HG03095 (cell line): ENCODE results near the gene ENTPD8.

Experiments used
- ATAC-seq: cut with Tn5 transposase; IDR thresholded peaks from one replicate; pipeline ENCODE4 v1.9.1; 2021; ENCODE audit warnings: moderate library complexity; ENCODE audit not compliant: unreplicated experiment

Gene ENTPD8

DNA sequence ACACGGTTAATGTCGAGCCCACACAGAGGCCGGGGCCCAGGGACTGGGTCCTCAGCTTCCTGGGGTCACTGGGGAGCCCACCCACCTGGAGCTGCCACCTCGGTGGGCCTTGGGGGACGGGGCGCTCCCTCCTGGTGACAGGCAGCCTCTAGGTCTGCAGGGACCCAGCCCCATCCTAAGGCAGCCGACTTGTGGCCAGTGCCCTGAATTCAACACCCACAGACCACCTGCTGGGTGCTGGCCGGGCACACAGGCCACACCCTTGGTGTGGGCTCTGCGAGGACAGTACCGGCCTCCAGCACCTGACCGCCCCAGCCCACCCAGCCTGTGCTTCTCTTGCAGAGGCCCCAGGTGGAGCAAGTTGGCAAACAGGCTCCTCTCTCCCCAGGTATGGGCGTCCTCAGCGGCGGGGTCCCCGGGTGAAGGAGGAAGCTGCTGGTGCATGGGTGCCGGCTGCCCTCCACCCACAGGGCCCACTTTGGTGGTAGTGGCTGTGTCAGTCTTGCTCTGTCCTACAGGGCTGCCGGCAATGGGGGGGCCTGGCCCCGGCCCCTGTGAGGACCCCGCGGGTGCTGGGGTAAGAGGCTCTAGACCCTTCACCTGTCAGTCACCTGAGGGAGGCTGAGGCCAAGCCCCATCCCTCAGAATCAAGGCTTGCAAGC is 8.3 kb downstream of the ENTPD8 start:
- ATAC-seq, result no peak

- no peak for ATAC-seq
These were observed 9.7 kb downstream of the ENTPD8 start for GRCh38 chr9:137431416-137431931.

DNA sequence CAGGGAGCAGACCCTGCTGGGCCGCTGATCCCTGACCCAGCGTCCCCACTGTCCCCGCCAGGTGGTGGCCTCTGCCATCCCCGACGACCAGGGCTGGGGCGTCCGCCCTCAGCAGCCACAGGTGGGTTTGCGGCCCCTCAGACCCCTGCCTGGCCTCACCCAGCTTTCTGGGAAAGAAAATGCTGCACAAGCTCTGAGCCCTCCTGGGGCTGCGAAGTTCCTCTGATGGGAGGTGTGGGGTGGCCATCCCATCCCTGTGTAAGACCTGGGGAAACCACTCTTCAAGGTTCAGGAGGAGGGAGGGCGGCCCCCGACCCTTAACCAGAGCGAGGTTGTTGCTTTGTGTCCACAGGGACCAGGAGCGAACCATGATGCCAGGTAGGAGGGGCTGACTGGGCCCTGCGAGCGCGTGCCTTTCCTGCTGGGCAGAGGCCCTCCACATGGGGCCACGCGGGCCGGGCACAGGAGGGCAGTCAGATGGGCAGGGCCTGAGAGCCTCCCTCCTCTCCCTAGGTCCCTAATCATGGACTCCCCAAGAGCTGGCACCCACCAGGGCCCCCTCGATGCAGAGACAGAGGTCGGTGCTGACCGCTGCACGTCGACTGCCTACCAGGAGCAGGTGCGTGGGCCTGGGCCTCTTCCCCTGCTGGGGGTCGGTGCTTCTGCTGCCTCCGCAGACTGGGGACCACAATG is 10.3 kb downstream of the ENTPD8 start:
- no peak for ATAC-seq

DNA sequence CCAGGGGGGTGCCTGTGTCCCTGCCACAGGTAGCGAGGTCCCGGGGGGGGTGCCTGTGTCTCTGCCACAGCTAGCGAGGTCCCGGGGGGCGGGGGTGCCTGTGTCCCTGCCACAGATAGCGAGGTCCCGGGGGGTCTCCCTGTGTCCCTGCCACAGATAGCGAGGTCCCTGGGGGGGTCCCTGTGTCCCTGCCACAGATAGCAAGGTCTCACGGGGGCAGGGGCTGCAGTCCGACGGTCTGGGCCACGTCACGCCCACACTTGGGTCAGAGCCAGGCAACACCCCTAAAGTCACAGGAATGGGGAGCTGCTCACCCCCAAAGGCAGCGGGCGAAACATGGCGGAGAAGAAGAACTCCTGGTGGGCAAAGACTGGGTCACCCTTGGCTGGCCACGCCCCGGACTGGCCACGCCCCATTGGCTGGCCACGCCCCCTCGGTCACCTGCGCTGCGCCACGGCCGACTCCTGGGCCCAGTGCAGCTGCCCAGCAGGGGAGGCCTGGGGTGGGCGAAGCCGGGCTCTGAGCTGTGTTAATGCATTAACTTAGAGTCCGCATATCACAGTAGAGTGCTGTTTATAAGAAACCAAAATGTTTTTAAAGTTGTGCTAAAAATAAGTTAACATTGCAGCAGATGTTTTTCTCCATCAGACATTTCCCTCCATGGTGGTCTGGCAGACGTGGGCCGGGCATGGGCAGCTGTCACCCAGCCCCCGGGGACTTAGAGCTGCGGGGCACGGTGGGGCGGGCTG is 11.0 kb downstream of the ENTPD8 start:
- ATAC-seq, result no peak

DNA sequence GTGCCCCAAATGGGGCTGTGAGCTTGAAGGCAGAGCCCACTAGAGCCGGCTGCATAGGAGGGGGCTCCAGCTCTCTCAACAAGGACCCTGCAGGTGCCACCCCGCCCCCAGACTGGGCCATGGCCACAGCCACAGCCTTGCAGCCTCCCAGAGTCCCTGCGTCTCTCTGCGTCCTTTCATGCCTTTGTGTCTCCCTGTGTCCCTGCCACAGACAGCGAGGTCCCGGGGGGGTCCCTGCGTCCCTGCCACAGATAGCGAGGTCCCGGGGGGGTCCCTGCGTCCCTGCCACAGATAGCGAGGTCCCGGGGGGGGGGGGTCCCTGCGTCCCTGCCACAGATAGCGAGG is 11.6 kb downstream of the ENTPD8 start:
- no peak for ATAC-seq

GRCh38 chr9:137428841-137429545 is 12.2 kb downstream of the ENTPD8 start:
- ATAC-seq, result no peak

- no peak for ATAC-seq
These were observed 12.9 kb downstream of the ENTPD8 start for GRCh38 chr9:137428311-137428630.

- ATAC-seq, result no peak
These were observed 13.5 kb downstream of the ENTPD8 start for GRCh38 chr9:137427454-137428310.

GRCh38 chr9:137426018-137426681 is 15.0 kb downstream of the ENTPD8 start:
- ATAC-seq, result no peak

DNA sequence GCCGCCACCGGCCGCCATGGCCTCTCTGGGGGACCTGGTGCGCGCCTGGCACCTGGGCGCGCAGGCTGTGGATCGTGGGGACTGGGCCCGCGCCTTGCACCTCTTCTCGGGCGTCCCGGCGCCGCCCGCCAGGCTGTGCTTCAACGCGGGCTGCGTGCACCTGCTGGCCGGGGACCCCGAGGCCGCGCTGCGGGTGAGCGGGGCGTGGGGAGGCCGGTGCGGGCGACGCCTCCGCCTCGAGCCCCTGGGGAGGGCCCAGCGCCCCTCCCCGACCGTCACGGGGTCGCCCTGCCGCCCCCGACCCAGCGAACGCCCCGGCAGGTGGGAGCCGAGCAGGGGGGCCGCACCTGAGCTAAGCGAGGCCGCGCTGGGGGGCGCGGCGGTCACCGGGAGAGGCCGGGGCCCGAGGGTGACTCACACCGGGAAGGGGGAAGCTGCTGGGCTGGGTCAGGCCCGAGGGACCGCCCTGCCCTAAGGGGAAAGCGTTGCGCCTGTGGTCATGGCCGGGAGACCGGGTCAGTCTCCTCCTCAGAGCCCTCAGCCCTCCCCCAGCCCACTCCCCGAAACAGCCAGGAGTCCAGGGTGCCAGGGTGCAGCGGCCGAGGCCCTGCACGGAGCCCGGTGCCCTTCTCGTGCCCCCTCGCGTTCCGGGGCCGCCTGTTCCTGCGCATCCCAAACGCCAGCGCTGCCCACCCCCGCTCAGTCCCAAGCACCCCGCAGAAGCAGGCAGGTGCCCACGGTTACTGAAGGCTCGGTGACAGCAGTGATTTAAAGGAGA is 17.5 kb downstream of the ENTPD8 start:
- ATAC-seq, result peak; percentile 20

GRCh38 chr9:137422604-137423513 is 18.3 kb downstream of the ENTPD8 start, which contains the start of the genes EXD3 and NOXA1:
Gene EXD3 (minus strand): TSS chr9:137423162. CDS start chr9:137395357, 27,805 bp downstream.
Gene NOXA1 (plus strand): TSS chr9:137423393. CDS start chr9:137423530, 137 bp downstream.
- peak; percentile 57 for ATAC-seq

GRCh38 chr9:137421838-137422603 is 19.1 kb downstream of the ENTPD8 start:
- ATAC-seq, result no peak

DNA sequence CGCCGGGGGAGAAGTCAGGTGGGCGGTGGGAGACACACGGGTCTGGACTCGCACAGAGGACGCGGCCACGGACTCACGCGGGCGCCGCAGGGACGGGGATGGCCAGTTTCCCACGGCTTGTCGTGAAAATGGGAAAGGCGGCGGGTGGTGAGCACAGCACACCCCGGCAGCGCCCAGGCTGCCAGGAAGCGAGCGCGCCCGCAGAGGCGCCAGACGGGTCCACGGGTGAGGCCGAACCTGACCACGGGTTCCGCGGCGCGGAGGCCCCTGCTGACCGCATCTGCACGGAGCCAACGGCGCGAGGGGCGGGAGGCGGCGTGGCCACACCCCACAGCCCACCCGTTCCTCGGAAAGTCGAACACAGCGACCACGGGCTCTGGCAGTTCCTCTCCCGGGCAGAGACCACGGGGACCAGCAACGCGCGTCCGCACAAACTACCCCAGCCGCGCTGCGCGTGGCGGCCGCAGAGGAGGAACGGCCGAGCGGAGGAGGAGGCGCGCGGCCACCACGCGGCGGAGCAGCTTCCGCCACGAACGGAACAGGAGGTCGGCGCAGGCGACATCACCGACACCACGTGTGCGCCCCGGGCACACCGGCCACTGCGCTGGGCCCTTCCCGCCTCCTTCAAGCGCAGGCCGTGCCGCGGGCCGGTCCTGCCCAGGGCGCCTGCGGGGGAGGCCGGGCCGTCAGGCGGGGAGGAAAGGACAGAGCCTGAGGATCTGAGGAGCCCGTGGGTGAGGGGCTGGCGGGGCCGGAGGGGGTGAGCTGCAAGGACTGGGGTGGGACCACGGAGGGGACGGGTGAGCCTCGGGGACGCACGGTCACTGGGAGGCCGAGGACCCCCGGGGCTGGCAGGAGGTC is 23.8 kb downstream of the ENTPD8 start:
- ATAC-seq, result no peak

DNA sequence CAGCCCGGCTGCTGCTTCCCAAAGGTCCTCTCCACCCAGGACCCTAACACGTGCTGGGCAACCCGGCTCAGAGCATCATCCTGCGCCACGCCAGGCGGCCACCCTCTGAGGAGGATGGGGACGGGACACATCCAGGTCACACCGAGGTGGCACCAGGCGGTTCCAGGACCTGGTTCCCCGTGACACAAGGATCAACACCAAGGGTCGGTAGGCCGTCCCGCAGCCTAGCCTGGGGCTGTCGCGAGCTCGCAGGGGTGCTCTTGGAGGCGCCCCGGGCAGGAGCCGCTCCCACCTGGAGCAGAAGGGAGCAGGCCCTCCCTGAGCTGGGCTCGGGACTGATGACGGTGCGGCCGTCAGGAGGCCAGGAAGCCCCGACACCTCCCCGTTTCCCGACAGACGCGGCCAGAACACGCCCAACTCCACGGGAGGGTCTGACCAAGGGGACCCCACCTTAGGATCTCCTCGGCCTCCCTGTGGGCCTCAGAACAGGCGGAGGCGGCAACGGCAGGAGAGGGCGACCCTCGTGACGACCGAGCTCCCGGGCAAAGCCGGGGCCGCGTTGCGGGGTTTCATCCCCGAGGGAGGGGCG is 24.5 kb downstream of the ENTPD8 start:
- ATAC-seq, result no peak

DNA sequence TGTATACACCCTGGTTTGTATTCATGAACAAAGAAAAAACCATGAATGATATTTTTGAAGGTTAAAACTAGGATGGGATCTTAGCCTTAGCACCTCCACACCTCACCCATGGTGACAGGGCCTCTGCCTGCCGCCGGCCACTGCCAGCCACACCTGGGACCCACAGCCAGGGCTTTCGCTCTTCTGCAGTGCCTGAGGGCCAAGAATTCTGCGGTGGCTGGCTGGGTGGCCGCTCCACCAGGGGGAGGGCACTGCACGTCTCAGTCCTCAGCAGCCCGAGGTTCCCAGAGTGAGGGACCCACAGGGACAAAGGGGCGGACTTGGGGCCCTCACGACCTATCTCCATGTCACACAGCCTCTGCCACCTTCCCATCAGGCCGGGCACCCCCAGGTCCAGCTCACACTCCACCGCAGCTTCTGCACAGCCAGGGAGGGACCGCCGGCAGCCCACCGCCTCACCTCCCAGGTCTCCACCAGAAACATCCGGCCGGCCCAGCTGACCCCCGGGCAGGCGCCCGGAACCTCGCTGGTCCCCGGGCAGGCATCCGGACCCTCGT is 25.1 kb downstream of the ENTPD8 start:
- no peak for ATAC-seq

- ATAC-seq, result no peak
These were observed 25.7 kb downstream of the ENTPD8 start for GRCh38 chr9:137415451-137415850.
